Caco-2 (cell line): ENCODE measurements around the gene DNAH10. TPM values are rescaled to one million over a fixed set of nuclear protein-coding genes. Genes with fewer than 3 reads are reported as not detected.

Source experiments
- BruUV-seq: library from RNA; stranded (reverse); fragments of 400-500 nt; replicated peaks from 2 replicates; lab custom pipeline; 2021; lab: Mats Ljungman, UMichigan
- CTCF ChIA-PET: fragments of 300-600 bp; sonication (Branson Sonifier 250); formaldehyde crosslinking; loops from one replicate; lab custom pipeline; 2022; ENCODE audit warnings: antibody characterized with exemption; lab: Charles Lee
- POLR2A ChIA-PET: fragments of 300-600 bp; sonication (Branson Sonifier 250); formaldehyde crosslinking; loops from one replicate; lab custom pipeline; 2022; ENCODE audit warnings: antibody characterized with exemption; lab: Charles Lee
- DNase-seq, 2 experiments: peaks; one replicate each; pipeline versions ENCODE4 v3.0.0 to v3.0.0-alpha.2; 2020 to 2022
- H3K27me3 ChIP-seq: replicated peaks from 2 replicates; pipeline ENCODE4 v1.6.0; 2011; ENCODE audit warnings: low read length; ENCODE audit not compliant: control insufficient read depth, insufficient read depth
- H3K36me3 ChIP-seq: 2 replicates; pipeline ENCODE4 v1.5.1; 2011; ENCODE audit warnings: low read length; ENCODE audit not compliant: control insufficient read depth, insufficient read depth
- H3K4me1 ChIP-seq: fragments of 250-450 bp; sonication (Bioruptor Pico); 2 replicates; pipeline ENCODE4 v1.5.1; 2020; ENCODE audit warnings: mild to moderate bottlenecking
- H3K4me3 ChIP-seq: 2 replicates; pipeline ENCODE4 v1.5.1; 2011; ENCODE audit warnings: low read depth, mild to moderate bottlenecking, control low read depth, low read length
- H3K9me3 ChIP-seq: fragments of 250-450 bp; sonication (Bioruptor Pico); 2 replicates; pipeline ENCODE4 v1.5.1; 2020; ENCODE audit warnings: mild to moderate bottlenecking, moderate library complexity
- H3K27ac Mint-ChIP-seq: one replicate; pipeline ENCODE4 v1.8.0; 2022; ENCODE audit warnings: mixed read lengths; ENCODE audit not compliant: unreplicated experiment
- H3K27me3 Mint-ChIP-seq: one replicate; pipeline ENCODE4 v1.8.0; 2022; ENCODE audit warnings: mixed read lengths; ENCODE audit not compliant: insufficient read depth, unreplicated experiment
- H3K36me3 Mint-ChIP-seq: one replicate; pipeline ENCODE4 v1.8.0; 2022; ENCODE audit warnings: mild to moderate bottlenecking, mixed read lengths; ENCODE audit not compliant: insufficient read depth, unreplicated experiment
- H3K4me1 Mint-ChIP-seq: one replicate; pipeline ENCODE4 v1.8.0; 2022; ENCODE audit warnings: low read depth, mixed read lengths; ENCODE audit not compliant: unreplicated experiment
- H3K4me3 Mint-ChIP-seq: one replicate; pipeline ENCODE4 v1.8.0; 2022; ENCODE audit warnings: mild to moderate bottlenecking, moderate library complexity, mixed read lengths; ENCODE audit not compliant: unreplicated experiment
- H3K9me3 Mint-ChIP-seq: one replicate; pipeline ENCODE4 v1.8.0; 2022; ENCODE audit warnings: mixed read lengths; ENCODE audit not compliant: unreplicated experiment
- intact Hi-C: fragments of 100-400 bp; cut with micrococcal nuclease; formaldehyde crosslinking; loops from one replicate; pipeline ENCODE4 v1.10.0; 2022; ENCODE audit not compliant: unreplicated experiment
- total RNA-seq: library from RNA; stranded (reverse); gene quantifications from 2 replicates; pipeline ENCODE4 v1.2.3, GENCODE V29; 2022
- TF ChIP-seq, protein P1 (sequence below), 2 experiments: fragments of 200-600 bp in 1 of 2; IDR thresholded peaks; 1 replicate in 1 of 2; 2 replicates in 1 of 2; pipeline versions ENCODE4 v1.5.1 to v1.8.0; 2011 to 2022; ENCODE audit warnings: antibody characterized with exemption in 1 of 2, control low read depth in 1 of 2, inconsistent platforms in 1 of 2, low read depth in 1 of 2, low read length in 1 of 2, mild to moderate bottlenecking in 1 of 2, moderate library complexity in 1 of 2; ENCODE audit not compliant: insufficient read depth in 1 of 2, severe bottlenecking in 1 of 2, unreplicated experiment in 1 of 2

The DNAH10 gene
- total RNA-seq, 1 experiment from 2014 or later, result 0.45 TPM

GRCh38 chr12:123713398-123713797 lies 48.7 kb upstream of the DNAH10 start:
- peak overlapping the region; percentile 81 for H3K4me3 Mint-ChIP-seq
- TSS peak; percentile 61 for BruUV-seq

GRCh38 chr12:123713823-123714585 lies 48.1 kb upstream of the DNAH10 start:
- peak overlapping the region; percentile 81 for H3K4me3 Mint-ChIP-seq
- BruUV-seq, result no TSS peak
- H3K9me3 Mint-ChIP-seq, result no peaks in the 10 kb centered on the region

More at GRCh38 chr12:123713398-123713797, 48.7 kb upstream of the DNAH10 start:
- Mint-ChIP-seq H3K27me3 (no peaks in the 10 kb centered on the region), H3K27ac (peak overlapping the region; percentile 7), H3K4me1 (peaks cover 9% of the 10 kb centered on the region), H3K9me3 (no peaks in the 10 kb centered on the region), H3K36me3 (peaks cover 23% of the 10 kb centered on the region)
- Histone ChIP-seq H3K36me3 (no peaks in the 10 kb centered on the region), H3K4me3 (peak overlapping the region; percentile 99), H3K9me3 (no peaks in the 10 kb centered on the region), H3K27me3 (no peaks in the 10 kb centered on the region), H3K4me1 (peaks cover 9% of the 10 kb centered on the region)
- intact Hi-C loops, result loop anchor here (2.0 to 5.0 kb wide), 2 partner anchors 49 to 81 kb away; partner anchors contain the start of genes DNAH10, EIF2B1 and GTF2H3
- ChIA-PET POLR2A (interaction anchor here (0.6 to 0.7 kb wide), 2 partner anchors 20 to 348 kb away, joined by 3 read pairs; partner anchors contain the start of gene SBNO1), CTCF (no interaction called here)
- TF ChIP-seq, protein P1, sequence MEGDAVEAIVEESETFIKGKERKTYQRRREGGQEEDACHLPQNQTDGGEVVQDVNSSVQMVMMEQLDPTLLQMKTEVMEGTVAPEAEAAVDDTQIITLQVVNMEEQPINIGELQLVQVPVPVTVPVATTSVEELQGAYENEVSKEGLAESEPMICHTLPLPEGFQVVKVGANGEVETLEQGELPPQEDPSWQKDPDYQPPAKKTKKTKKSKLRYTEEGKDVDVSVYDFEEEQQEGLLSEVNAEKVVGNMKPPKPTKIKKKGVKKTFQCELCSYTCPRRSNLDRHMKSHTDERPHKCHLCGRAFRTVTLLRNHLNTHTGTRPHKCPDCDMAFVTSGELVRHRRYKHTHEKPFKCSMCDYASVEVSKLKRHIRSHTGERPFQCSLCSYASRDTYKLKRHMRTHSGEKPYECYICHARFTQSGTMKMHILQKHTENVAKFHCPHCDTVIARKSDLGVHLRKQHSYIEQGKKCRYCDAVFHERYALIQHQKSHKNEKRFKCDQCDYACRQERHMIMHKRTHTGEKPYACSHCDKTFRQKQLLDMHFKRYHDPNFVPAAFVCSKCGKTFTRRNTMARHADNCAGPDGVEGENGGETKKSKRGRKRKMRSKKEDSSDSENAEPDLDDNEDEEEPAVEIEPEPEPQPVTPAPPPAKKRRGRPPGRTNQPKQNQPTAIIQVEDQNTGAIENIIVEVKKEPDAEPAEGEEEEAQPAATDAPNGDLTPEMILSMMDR (IDR thresholded peaks at IDR 0.05; ENCODE audit: insufficient read depth in 1 of 2, low read depth in 1 of 2, low read length in 1 of 2, severe bottlenecking in 1 of 2, unreplicated experiment in 1 of 2), result no peak
- DNase-seq, result peak in 1 of 2 experiments; percentile 9

DNA sequence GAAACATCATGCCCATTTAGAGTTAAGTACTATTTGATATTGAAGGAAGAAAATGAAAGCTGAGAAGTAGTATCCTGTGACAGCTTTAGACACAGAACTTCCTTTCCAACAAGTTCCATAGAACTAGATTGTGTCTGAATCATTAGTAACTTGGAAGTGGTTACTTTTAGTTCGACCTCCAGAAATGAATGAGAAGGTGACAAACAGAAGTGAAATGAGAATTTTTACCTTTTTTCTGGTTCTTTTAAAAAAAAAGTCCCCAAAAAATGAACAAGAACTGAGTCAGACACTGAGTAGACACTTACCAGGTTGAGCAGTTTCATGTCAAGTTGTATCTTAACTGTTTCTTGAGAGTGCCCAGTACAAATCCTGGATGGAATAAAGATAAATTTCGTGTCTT lies 46.9 kb upstream of the DNAH10 start:
- Mint-ChIP-seq H3K27ac (no peak overlapping the region), H3K27me3 (no peaks in the 10 kb centered on the region), H3K4me3 (no peak overlapping the region), H3K9me3 (no peaks in the 10 kb centered on the region), H3K36me3 (peaks cover 28% of the 10 kb centered on the region), H3K4me1 (peaks cover 9% of the 10 kb centered on the region)
- TF ChIP-seq, protein P1 (IDR thresholded peaks at IDR 0.05; ENCODE audit: insufficient read depth in 1 of 2, low read depth in 1 of 2, low read length in 1 of 2, severe bottlenecking in 1 of 2, unreplicated experiment in 1 of 2), result no peak
- CTCF ChIA-PET, result no interaction called here
- Histone ChIP-seq H3K27me3 (no peaks in the 10 kb centered on the region), H3K4me3 (no peak overlapping the region), H3K4me1 (peaks cover 9% of the 10 kb centered on the region), H3K9me3 (no peaks in the 10 kb centered on the region), H3K36me3 (no peaks in the 10 kb centered on the region)
- BruUV-seq, result no TSS peak
- POLR2A ChIA-PET, result no interaction called here
- no peak for DNase-seq
- intact Hi-C loops, result no loop called here

More at GRCh38 chr12:123713823-123714585, 48.1 kb upstream of the DNAH10 start:
- H3K36me3 Mint-ChIP-seq, result peaks cover 23% of the 10 kb centered on the region
- H3K4me3 ChIP-seq, result no peak overlapping the region
- POLR2A ChIA-PET, result interaction anchor here (0.6 to 0.7 kb wide), 2 partner anchors 19 to 349 kb away, joined by 3 read pairs; partner anchors contain the start of gene SBNO1
- peaks cover 9% of the 10 kb centered on the region for H3K4me1 Mint-ChIP-seq
- H3K27me3 Mint-ChIP-seq, result no peaks in the 10 kb centered on the region
- H3K9me3 ChIP-seq, result no peaks in the 10 kb centered on the region
- no peaks in the 10 kb centered on the region for H3K27me3 ChIP-seq
- H3K4me1 ChIP-seq, result peaks cover 9% of the 10 kb centered on the region
- DNase-seq, result no peak
- intact Hi-C loops, result loop anchor here (2.0 to 5.0 kb wide), 2 partner anchors 49 to 82 kb away; partner anchors contain the start of genes DNAH10, EIF2B1 and GTF2H3
- CTCF ChIA-PET, result no interaction called here
- H3K36me3 ChIP-seq, result no peaks in the 10 kb centered on the region
- TF ChIP-seq, protein P1 (IDR thresholded peaks at IDR 0.05; ENCODE audit: insufficient read depth in 1 of 2, low read depth in 1 of 2, low read length in 1 of 2, severe bottlenecking in 1 of 2, unreplicated experiment in 1 of 2), result no peak
- no peak overlapping the region for H3K27ac Mint-ChIP-seq
